ENCODE data around the gene PRIM1. TPM values are rescaled to one million over a fixed set of nuclear protein-coding genes. Genes with fewer than 3 reads are reported as not detected.

Gene PRIM1
- total RNA-seq, 1 experiment from 2014 or later, result 50.7 TPM

DNA sequence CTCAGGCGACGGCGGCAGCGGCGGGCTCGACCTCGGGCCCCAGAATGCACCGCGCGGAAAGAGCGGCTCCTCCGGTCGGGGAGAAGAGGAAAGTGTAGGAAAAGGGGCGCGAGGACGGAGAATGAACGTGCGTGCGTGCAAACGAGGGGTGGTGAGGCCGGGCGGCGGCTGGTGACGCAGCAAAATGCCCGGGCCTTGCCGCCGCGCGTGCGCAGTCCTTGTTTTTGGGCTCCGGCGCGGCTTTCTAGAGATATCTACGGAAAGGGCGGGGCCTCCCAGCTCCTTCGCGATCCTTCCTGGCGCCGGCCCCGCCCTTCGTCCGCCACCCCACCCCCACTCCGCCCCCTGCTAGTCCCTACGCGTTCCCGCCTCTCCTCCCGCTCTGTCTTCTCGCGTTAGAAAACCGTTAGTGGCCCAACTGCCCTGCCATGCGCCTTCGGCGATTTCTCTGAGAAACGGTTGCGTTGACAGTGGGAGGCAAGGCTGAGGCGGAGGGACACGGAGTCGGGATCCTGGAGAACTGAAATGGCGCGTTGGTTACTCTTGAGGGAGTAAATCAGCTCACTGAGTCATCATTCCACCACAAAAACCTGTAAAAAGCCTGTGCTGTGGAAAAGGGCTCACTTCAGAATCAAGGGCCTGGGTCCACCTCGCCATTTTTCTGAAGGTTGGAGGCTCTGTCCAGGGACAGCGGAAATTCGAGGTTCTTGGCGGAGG lies 63.8 kb downstream of the PRIM1 start, which contains the start of gene PTGES3:
PTGES3 (minus strand) TSS at position 156 of the 717 bp plus-strand sequence. CDS start 285 bp downstream, outside the sequence.
- Histone ChIP-seq H3K56ac (ENCODE audit: insufficient read length, low read depth, low read length) (no peak within 1 kb of the TSS), H4K5ac (ENCODE audit: insufficient read length, low read depth, low read length) (peak within 1 kb of the TSS; percentile 47), H2BK20ac (ENCODE audit: low read depth, low read length, poor library complexity, severe bottlenecking) (no peak within 1 kb of the TSS), H2BK12ac (ENCODE audit: insufficient read length, low read depth, low read length) (peak within 1 kb of the TSS; percentile 40), H3K14ac (ENCODE audit: insufficient read depth, low read length) (peak within 1 kb of the TSS; percentile 96), H3K79me2 (ENCODE audit: insufficient read depth, low read length) (peaks cover 38% of the 10 kb centered on the region; the same call in 1 of the 2 replicates), H3K18ac (ENCODE audit: insufficient read length, low read depth, low read length) (peak within 1 kb of the TSS; percentile 92), H4K91ac (ENCODE audit: insufficient read length, low read depth, low read length) (no peak within 1 kb of the TSS), H2BK15ac (ENCODE audit: low read depth, low read length) (no peak within 1 kb of the TSS), H2BK5ac (ENCODE audit: insufficient read length, low read length) (peak within 1 kb of the TSS; percentile 27), H3K27me3 (ENCODE audit: insufficient read depth, low read length) (no peaks in the 10 kb centered on the region), H3K23me2 (ENCODE audit: insufficient read length, low read depth, low read length, poor library complexity, severe bottlenecking) (peaks cover 8% of the 10 kb centered on the region), H3K4me1 (ENCODE audit: insufficient read depth, low read length) (no peaks in the 10 kb centered on the region), H3T11ph (ENCODE audit: low read length) (no peak within 1 kb of the TSS), H2AK5ac (ENCODE audit: insufficient read length, low read length) (no peak within 1 kb of the TSS), H3K4me2 (ENCODE audit: insufficient read depth, insufficient read length, low read length) (peak within 1 kb of the TSS; percentile 88), H4K20me1 (ENCODE audit: control insufficient read depth, insufficient read depth, insufficient read length) (no peaks in the 10 kb centered on the region), H3K23ac (ENCODE audit: insufficient read length, low read depth, low read length) (no peak within 1 kb of the TSS), H2BK120ac (ENCODE audit: low read depth, low read length, poor library complexity, severe bottlenecking) (peak within 1 kb of the TSS; percentile 90), H3K79me1 (ENCODE audit: insufficient read depth, low read depth, low read length, poor library complexity, severe bottlenecking) (no peaks in the 10 kb centered on the region), H2AFZ (ENCODE audit: low read length) (no peak within 1 kb of the TSS), H4K8ac (replicated peaks; ENCODE audit: insufficient read length, low read depth, low read length) (no peak within 1 kb of the TSS), H3K9ac (ENCODE audit: extremely low read depth, insufficient read length, low read length) (peak within 1 kb of the TSS; percentile 95), H3K27ac (ENCODE audit: insufficient read length, low read depth, low read length) (peak within 1 kb of the TSS; percentile 96), H3K9me3 (ENCODE audit: control insufficient read depth, low read depth, low read length) (no peaks in the 10 kb centered on the region), H3K4ac (ENCODE audit: low read depth, low read length) (peak within 1 kb of the TSS; percentile 31; the same call in 1 of the 2 replicates)
- H3K4me3 Mint-ChIP-seq, result peak within 1 kb of the TSS; percentile 99 to 100
- H3K27ac Mint-ChIP-seq, result peak within 1 kb of the TSS; percentile 99 to 100 (median 99)
- peaks cover 15 to 24% of the 10 kb centered on the region in 2 experiments for H3K4me1 Mint-ChIP-seq
- peaks cover 0 to 3% of the 10 kb centered on the region in 2 experiments; a peak in 2 of 5 replicates for H3K9me3 Mint-ChIP-seq
- TF ChIP-seq, protein P1, sequence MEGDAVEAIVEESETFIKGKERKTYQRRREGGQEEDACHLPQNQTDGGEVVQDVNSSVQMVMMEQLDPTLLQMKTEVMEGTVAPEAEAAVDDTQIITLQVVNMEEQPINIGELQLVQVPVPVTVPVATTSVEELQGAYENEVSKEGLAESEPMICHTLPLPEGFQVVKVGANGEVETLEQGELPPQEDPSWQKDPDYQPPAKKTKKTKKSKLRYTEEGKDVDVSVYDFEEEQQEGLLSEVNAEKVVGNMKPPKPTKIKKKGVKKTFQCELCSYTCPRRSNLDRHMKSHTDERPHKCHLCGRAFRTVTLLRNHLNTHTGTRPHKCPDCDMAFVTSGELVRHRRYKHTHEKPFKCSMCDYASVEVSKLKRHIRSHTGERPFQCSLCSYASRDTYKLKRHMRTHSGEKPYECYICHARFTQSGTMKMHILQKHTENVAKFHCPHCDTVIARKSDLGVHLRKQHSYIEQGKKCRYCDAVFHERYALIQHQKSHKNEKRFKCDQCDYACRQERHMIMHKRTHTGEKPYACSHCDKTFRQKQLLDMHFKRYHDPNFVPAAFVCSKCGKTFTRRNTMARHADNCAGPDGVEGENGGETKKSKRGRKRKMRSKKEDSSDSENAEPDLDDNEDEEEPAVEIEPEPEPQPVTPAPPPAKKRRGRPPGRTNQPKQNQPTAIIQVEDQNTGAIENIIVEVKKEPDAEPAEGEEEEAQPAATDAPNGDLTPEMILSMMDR (conservative IDR thresholded peaks at IDR 0.05), result no peak
- DNase-seq, result peak; percentile 99
- peaks cover 29 to 34% (median 33%) of the 10 kb centered on the region in 3 experiments for H3K36me3 Mint-ChIP-seq (ENCODE audit: insufficient read depth in 1 of 3, low read depth in 3 of 3)
- no CpG with 5 or more reads among the region's 64 CpGs for WGBS (ENCODE audit: extremely low coverage, insufficient read length, low lambda C conversion rate)
- no peaks in the 10 kb centered on the region for H3K27me3 Mint-ChIP-seq (ENCODE audit: low read depth)
